HEK293T (cell line): ENCODE data around the gene GATAD1.

Experiments
- ARNT ChIP-seq: fragments of 450-650 bp; IDR thresholded peaks from 2 replicates; pipeline ENCODE4 v1.6.1; 2017; ENCODE audit warnings: mild to moderate bottlenecking
- BHLHE40 ChIP-seq: fragments of 450-650 bp; IDR thresholded peaks from 2 replicates; pipeline ENCODE4 v1.6.1; 2016; ENCODE audit warnings: mild to moderate bottlenecking, moderate library complexity, borderline replicate concordance
- CTBP1 ChIP-seq: fragments of 450-650 bp; IDR thresholded peaks from 2 replicates; pipeline ENCODE4 v1.6.1; 2016; ENCODE audit warnings: borderline replicate concordance
- ELF4 ChIP-seq: fragments of 450-650 bp; IDR thresholded peaks from 2 replicates; pipeline ENCODE4 v1.6.1; 2017; ENCODE audit warnings: antibody characterized with exemption
- FOXA1 ChIP-seq: fragments of 450-650 bp; IDR thresholded peaks from 2 replicates; pipeline ENCODE4 v1.6.1; 2016; ENCODE audit warnings: mild to moderate bottlenecking
- FOXK2 ChIP-seq: fragments of 450-650 bp; IDR thresholded peaks from 2 replicates; pipeline ENCODE4 v1.6.1; 2016; ENCODE audit warnings: mild to moderate bottlenecking
- FOXM1 ChIP-seq: fragments of 450-650 bp; IDR thresholded peaks from 2 replicates; pipeline ENCODE4 v1.6.1; 2017; ENCODE audit warnings: mild to moderate bottlenecking, borderline replicate concordance
- L3MBTL2 ChIP-seq: fragments of 450-650 bp; conservative IDR thresholded peaks from 2 replicates; pipeline ENCODE4 v1.6.1; 2016; ENCODE audit warnings: mild to moderate bottlenecking
- LEF1 ChIP-seq: fragments of 450-650 bp; IDR thresholded peaks from 2 replicates; pipeline ENCODE4 v1.6.1; 2017; ENCODE audit warnings: mild to moderate bottlenecking, borderline replicate concordance
- NFRKB ChIP-seq: fragments of 450-650 bp; IDR thresholded peaks from 2 replicates; pipeline ENCODE4 v1.6.1; 2016; ENCODE audit warnings: mild to moderate bottlenecking, moderate library complexity
- SP1 ChIP-seq: fragments of 450-650 bp; IDR thresholded peaks from 2 replicates; pipeline ENCODE4 v1.6.1; 2017
- SUZ12 ChIP-seq: fragments of 450-650 bp; IDR thresholded peaks from 2 replicates; pipeline ENCODE4 v1.6.1; 2016; ENCODE audit warnings: mild to moderate bottlenecking
- TARDBP ChIP-seq: fragments of 450-650 bp; IDR thresholded peaks from 2 replicates; pipeline ENCODE4 v1.6.1; 2016

- no peak for TF ChIP-seq NFRKB
- TF ChIP-seq FOXM1, result no peak
- no peak for TF ChIP-seq SP1
- no peak for TF ChIP-seq L3MBTL2
- TF ChIP-seq CTBP1, result no peak
- TF ChIP-seq TARDBP, result no peak
- no peak for TF ChIP-seq LEF1
- TF ChIP-seq BHLHE40, result no peak
- no peak for TF ChIP-seq ARNT
- TF ChIP-seq SUZ12, result no peak
- no peak for TF ChIP-seq ELF4
- TF ChIP-seq FOXK2, result no peak
- TF ChIP-seq FOXA1, result no peak
Measured at GRCh38 chr7:92425311-92425947, 21.9 kb upstream of the GATAD1 start.
